PC-3 (cell line): ENCODE results near the gene DIP2C.

ENCODE experiments used
- EZH2 ChIP-seq: fragments of 300-600 bp; sonication (generic); IDR thresholded peaks from one replicate; pipeline ENCODE4 v1.6.1; 2017; ENCODE audit warnings: antibody characterized with exemption, mild to moderate bottlenecking, low read length; ENCODE audit not compliant: unreplicated experiment
- EZH2phosphoT487 ChIP-seq: fragments of 300-600 bp; sonication (generic); IDR thresholded peaks from 2 replicates; pipeline ENCODE4 v1.6.1; 2018; ENCODE audit warnings: mild to moderate bottlenecking, antibody characterized with exemption, low read length, borderline replicate concordance
- TF ChIP-seq, protein P1 (sequence below): fragments of 300-600 bp; sonication (generic); conservative IDR thresholded peaks from 2 replicates; pipeline ENCODE4 v1.5.1; 2017; ENCODE audit warnings: antibody characterized with exemption, low read depth, mild to moderate bottlenecking, low read length

- TF ChIP-seq EZH2phosphoT487 (no peak), EZH2 (no peak)
- TF ChIP-seq, protein P1, sequence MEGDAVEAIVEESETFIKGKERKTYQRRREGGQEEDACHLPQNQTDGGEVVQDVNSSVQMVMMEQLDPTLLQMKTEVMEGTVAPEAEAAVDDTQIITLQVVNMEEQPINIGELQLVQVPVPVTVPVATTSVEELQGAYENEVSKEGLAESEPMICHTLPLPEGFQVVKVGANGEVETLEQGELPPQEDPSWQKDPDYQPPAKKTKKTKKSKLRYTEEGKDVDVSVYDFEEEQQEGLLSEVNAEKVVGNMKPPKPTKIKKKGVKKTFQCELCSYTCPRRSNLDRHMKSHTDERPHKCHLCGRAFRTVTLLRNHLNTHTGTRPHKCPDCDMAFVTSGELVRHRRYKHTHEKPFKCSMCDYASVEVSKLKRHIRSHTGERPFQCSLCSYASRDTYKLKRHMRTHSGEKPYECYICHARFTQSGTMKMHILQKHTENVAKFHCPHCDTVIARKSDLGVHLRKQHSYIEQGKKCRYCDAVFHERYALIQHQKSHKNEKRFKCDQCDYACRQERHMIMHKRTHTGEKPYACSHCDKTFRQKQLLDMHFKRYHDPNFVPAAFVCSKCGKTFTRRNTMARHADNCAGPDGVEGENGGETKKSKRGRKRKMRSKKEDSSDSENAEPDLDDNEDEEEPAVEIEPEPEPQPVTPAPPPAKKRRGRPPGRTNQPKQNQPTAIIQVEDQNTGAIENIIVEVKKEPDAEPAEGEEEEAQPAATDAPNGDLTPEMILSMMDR = no peak
These were observed 308.1 kb downstream of the DIP2C start for GRCh38 chr10:381346-381745.
